Glutamatergic neuron (in vitro differentiated cells): ENCODE results near the gene BCO2. TPM values are rescaled to one million over a fixed set of nuclear protein-coding genes. Genes with fewer than 3 reads are reported as not detected.
"Not testable (repeated sequence)": the region's sequence is repeated elsewhere in the genome, so short reads cannot be mapped to it uniquely, and the experiment has no call there.

Experiments used
- DNase-seq: peaks from one replicate; pipeline ENCODE4 v3.0.0; 2022
- H3K27ac Mint-ChIP-seq: one replicate; pipeline ENCODE4 v1.8.0; 2020; ENCODE audit warnings: mild to moderate bottlenecking, mixed read lengths, inconsistent platforms; ENCODE audit not compliant: unreplicated experiment
- H3K27me3 Mint-ChIP-seq: one replicate; pipeline ENCODE4 v1.8.0; 2020; ENCODE audit warnings: mild to moderate bottlenecking, moderate library complexity, mixed read lengths, inconsistent platforms; ENCODE audit not compliant: unreplicated experiment
- H3K36me3 Mint-ChIP-seq: one replicate; pipeline ENCODE4 v1.8.0; 2020; ENCODE audit warnings: mild to moderate bottlenecking, mixed read lengths, inconsistent platforms; ENCODE audit not compliant: unreplicated experiment
- H3K4me1 Mint-ChIP-seq: one replicate; pipeline ENCODE4 v1.8.0; 2020; ENCODE audit warnings: mild to moderate bottlenecking, low read depth, mixed read lengths, inconsistent platforms; ENCODE audit not compliant: unreplicated experiment
- H3K4me3 Mint-ChIP-seq: one replicate; pipeline ENCODE4 v1.8.0; 2020; ENCODE audit warnings: mild to moderate bottlenecking, mixed read lengths, inconsistent platforms; ENCODE audit not compliant: unreplicated experiment
- H3K9me3 Mint-ChIP-seq: one replicate; pipeline ENCODE4 v1.8.0; 2020; ENCODE audit warnings: mild to moderate bottlenecking, moderate library complexity, mixed read lengths, inconsistent platforms; ENCODE audit not compliant: unreplicated experiment
- total RNA-seq: library from RNA; stranded (reverse); fragmentation: NEBNext Ultra II Directional; extraction: Animal tissue kit (Norgen Biotek cat#: 25700); gene quantifications from one replicate; pipeline ENCODE4 v1.2.1, GENCODE V29; 2021; ENCODE audit not compliant: unreplicated experiment
- TF ChIP-seq, protein P1 (sequence below): fragments of 200-600 bp; sonication (generic); IDR thresholded peaks from one replicate; pipeline ENCODE4 v1.5.0; 2021; ENCODE audit not compliant: partially characterized antibody, unreplicated experiment

The BCO2 gene
- total RNA-seq, 1 donor from 2014 or later, result 2.6 TPM

DNA sequence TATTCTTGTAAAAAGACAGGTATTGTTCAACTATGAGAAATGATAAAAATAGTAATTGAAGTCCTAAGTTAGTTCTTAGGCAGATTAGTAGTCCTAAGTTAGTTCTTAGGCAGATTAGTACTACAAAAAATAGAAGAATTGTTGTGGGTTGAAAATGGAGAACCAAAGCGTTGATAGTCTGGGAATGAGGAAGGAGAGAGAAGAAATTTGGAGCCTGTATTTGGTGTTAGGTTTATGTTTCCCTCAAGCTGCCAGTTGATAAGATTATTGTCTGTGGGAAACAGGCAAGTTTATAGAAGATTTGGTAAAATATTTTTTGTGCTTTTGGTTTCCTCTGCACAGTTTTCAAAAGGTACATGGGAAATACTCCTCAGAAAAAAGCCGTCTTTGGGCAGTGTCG, 3.6 kb downstream of the BCO2 start:
- H3K27ac Mint-ChIP-seq, result no peak overlapping the region
- TF ChIP-seq, protein P1, sequence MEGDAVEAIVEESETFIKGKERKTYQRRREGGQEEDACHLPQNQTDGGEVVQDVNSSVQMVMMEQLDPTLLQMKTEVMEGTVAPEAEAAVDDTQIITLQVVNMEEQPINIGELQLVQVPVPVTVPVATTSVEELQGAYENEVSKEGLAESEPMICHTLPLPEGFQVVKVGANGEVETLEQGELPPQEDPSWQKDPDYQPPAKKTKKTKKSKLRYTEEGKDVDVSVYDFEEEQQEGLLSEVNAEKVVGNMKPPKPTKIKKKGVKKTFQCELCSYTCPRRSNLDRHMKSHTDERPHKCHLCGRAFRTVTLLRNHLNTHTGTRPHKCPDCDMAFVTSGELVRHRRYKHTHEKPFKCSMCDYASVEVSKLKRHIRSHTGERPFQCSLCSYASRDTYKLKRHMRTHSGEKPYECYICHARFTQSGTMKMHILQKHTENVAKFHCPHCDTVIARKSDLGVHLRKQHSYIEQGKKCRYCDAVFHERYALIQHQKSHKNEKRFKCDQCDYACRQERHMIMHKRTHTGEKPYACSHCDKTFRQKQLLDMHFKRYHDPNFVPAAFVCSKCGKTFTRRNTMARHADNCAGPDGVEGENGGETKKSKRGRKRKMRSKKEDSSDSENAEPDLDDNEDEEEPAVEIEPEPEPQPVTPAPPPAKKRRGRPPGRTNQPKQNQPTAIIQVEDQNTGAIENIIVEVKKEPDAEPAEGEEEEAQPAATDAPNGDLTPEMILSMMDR, result no peak
- no peak overlapping the region for H3K4me3 Mint-ChIP-seq
- H3K9me3 Mint-ChIP-seq, result peaks cover 3% of the 10 kb centered on the region
- no peaks in the 10 kb centered on the region for H3K27me3 Mint-ChIP-seq
- no peak for DNase-seq
- no peaks in the 10 kb centered on the region for H3K36me3 Mint-ChIP-seq
- H3K4me1 Mint-ChIP-seq, result no peaks in the 10 kb centered on the region

- peaks cover 3% of the 10 kb centered on the region for H3K9me3 Mint-ChIP-seq
- TF ChIP-seq, protein P1, result no peak
- H3K4me1 Mint-ChIP-seq, result no peaks in the 10 kb centered on the region
- no peaks in the 10 kb centered on the region for H3K27me3 Mint-ChIP-seq
- H3K27ac Mint-ChIP-seq, result no peak overlapping the region
- no peak for DNase-seq
- H3K36me3 Mint-ChIP-seq, result no peaks in the 10 kb centered on the region
- no peak overlapping the region for H3K4me3 Mint-ChIP-seq
Measured at GRCh38 chr11:112179601-112180000, 4.3 kb downstream of the BCO2 start.

DNA sequence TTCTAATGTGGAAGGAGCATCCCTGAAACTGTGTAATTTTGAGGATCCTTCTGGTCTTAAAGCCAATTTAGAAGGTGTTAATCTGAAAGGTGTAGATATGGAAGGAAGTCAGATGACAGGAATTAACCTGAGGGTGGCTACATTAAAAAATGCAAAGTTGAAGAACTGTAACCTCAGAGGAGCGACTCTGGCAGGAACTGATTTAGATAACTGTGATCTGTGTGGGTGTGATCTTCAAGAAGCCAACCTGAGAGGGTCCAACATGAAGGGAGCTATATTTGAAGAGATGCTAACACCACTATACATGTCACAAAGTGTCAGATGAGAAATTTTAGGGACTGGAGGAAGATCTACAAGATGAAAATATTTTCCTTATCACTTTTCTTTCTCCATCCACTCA, 7.6 kb downstream of the BCO2 start:
- H3K4me3 Mint-ChIP-seq, result no peak overlapping the region
- H3K27ac Mint-ChIP-seq, result no peak overlapping the region
- TF ChIP-seq, protein P1, result no peak
- H3K9me3 Mint-ChIP-seq, result peaks cover 3% of the 10 kb centered on the region
- H3K4me1 Mint-ChIP-seq, result no peaks in the 10 kb centered on the region
- H3K27me3 Mint-ChIP-seq, result no peaks in the 10 kb centered on the region
- DNase-seq, result no peak
- H3K36me3 Mint-ChIP-seq, result no peaks in the 10 kb centered on the region

DNA sequence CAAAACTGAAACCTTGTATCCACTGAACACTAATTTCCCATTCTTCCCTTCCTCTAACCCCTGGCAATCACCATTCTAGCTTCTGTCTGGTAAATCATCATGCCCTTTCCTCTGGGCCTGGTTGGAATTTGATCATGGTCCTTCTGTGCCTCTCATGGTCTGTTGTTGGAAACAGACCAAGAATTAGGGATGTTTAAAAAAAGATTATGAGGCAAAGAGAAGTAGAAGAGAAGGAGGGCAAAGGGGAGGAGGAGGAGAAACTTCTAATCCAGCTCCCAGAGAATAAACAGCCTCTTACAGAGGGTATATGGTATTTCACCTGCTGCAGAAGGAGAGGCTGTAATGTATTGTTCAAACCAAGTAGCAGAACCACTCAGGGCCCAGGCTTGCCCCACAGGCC, 10.6 kb downstream of the BCO2 start:
- no peaks in the 10 kb centered on the region for H3K36me3 Mint-ChIP-seq
- peaks cover under 1% of the 10 kb centered on the region for H3K9me3 Mint-ChIP-seq
- no peaks in the 10 kb centered on the region for H3K27me3 Mint-ChIP-seq
- no peak for DNase-seq
- no peak overlapping the region for H3K27ac Mint-ChIP-seq
- TF ChIP-seq, protein P1, result no peak
- H3K4me1 Mint-ChIP-seq, result no peaks in the 10 kb centered on the region
- no peak overlapping the region for H3K4me3 Mint-ChIP-seq

DNA sequence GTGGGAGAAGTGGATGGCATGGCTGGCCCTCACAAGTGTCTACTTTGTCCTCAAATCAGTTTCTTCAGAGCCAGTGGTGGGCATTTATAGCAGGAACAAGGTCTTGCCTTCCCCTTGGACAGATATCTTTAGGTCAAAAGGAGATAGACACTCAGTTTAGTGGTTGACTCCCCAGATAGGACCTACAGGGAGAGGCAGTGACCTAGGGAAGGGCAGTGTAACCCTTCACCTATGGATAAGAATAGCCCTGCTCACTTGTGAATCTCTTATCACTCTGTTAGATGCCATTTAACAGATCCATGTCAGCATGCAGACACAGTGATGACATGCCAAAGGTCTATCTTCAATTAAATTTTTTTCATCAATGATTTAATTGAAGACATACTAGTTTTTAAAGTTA, 11.0 kb downstream of the BCO2 start:
- TF ChIP-seq, protein P1, result no peak
- Mint-ChIP-seq H3K4me1 (no peaks in the 10 kb centered on the region), H3K9me3 (no peaks in the 10 kb centered on the region), H3K27ac (no peak overlapping the region), H3K4me3 (no peak overlapping the region), H3K36me3 (no peaks in the 10 kb centered on the region), H3K27me3 (no peaks in the 10 kb centered on the region)
- no peak for DNase-seq

GRCh38 chr11:112195113-112195512, 19.8 kb downstream of the BCO2 start:
- H3K4me3 Mint-ChIP-seq, H3K4me1 Mint-ChIP-seq, DNase-seq, H3K27ac Mint-ChIP-seq, H3K36me3 Mint-ChIP-seq, H3K9me3 Mint-ChIP-seq, H3K27me3 Mint-ChIP-seq: not testable (repeated sequence)
